Adrenal gland (tissue), 5 donors: Measurements from ENCODE around the gene FBXW7.

Experiments used
- CTCF ChIP-seq, 6 experiments: fragments of 450-650 bp in 4 of 6; fragments of 200-600 bp in 2 of 6; sonication (generic) in 1 of 6; IDR thresholded peaks; 1 replicate in 5 of 6; 2 replicates in 1 of 6; pipeline versions ENCODE4 v1.5.1 to v1.8.0; 2016 to 2021; ENCODE audit warnings: antibody characterized with exemption in 6 of 6, mild to moderate bottlenecking in 2 of 6, moderate library complexity in 1 of 6
- POLR2A ChIP-seq, 2 donors: fragments of 450-650 bp; IDR thresholded peaks; one replicate each; pipeline ENCODE4 v1.6.1; 2017; ENCODE audit warnings: antibody characterized with exemption in 2 of 2, mild to moderate bottlenecking in 2 of 2, moderate library complexity in 1 of 2
- donor health status: DM: no; HTN: no; CAD: no.

DNA sequence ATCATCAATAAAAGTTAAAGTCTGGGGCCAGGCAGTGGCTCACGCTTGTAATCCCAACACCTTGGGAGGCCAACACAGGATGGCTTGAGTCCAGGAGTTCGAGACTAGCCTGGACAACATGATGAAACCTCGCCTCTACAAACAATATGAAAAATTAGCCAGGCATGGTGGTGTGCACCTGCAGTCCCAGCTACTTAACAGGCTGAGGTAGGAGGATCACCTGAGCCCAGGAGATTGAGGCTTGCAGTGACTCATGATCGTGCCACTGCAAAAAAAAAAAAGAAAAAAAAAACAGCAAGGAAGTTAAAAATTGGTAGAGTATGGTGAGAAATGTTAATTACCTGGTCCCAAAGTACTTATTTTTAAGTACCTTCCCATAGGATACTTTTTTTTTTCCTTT, 27.5 kb downstream of the FBXW7 start:
- TF ChIP-seq POLR2A (IDR thresholded peaks at IDR 0.05) (no peak), CTCF (IDR thresholded peaks at IDR 0.05) (no peak)
